Stimulated activated CD8-positive, alpha-beta memory T cell treated with anti-CD3 and anti-CD28 coated beads, Interleukin-2, amount 100 ng/mL, for 1 hour (primary cell): ENCODE data around the gene MTFMT.
A peak's percentile ranks its signal among the peaks of the same experiment; 100 is the strongest.
"Not testable (repeated sequence)": the region's sequence is repeated elsewhere in the genome, so short reads cannot be mapped to it uniquely, and the experiment has no call there.

Experiments
- DNase-seq, 2 donors: peaks; one replicate each; pipeline ENCODE4 v3.0.0-alpha.2; 2020; ENCODE audit warnings: low read depth in 2 of 2

Gene MTFMT

GRCh38 chr15:65038836-65039235, 9.4 kb upstream of the MTFMT start:
- DNase-seq, result no peak

- DNase-seq, result no peak
Observed at GRCh38 chr15:65038428-65038827, 9.0 kb upstream of the MTFMT start.

GRCh38 chr15:65037309-65037708, 7.9 kb upstream of the MTFMT start:
- DNase-seq, result no peak

- DNase-seq, result no peak
Observed at GRCh38 chr15:65034719-65035118, 5.3 kb upstream of the MTFMT start.

- no peak for DNase-seq
Observed at GRCh38 chr15:65033659-65034269, 4.3 kb upstream of the MTFMT start.

- no peak for DNase-seq
Observed at GRCh38 chr15:65032801-65033537, 3.5 kb upstream of the MTFMT start.

- no peak for DNase-seq
Observed at GRCh38 chr15:65029736-65030208, 333 bp upstream of the MTFMT start.

- DNase-seq, result no peak
Observed at GRCh38 chr15:65028338-65028737, 1.1 kb downstream of the MTFMT start.

- DNase-seq, result no peak
Observed at GRCh38 chr15:65027593-65027992, 1.8 kb downstream of the MTFMT start.

GRCh38 chr15:65026756-65027155, 2.7 kb downstream of the MTFMT start:
- no peak for DNase-seq

GRCh38 chr15:65021488-65021887, 8.0 kb downstream of the MTFMT start:
- DNase-seq, result no peak

- no peak for DNase-seq
Observed at GRCh38 chr15:65020419-65020818, 9.0 kb downstream of the MTFMT start.

- not testable (repeated sequence) for DNase-seq
Observed at GRCh38 chr15:65011198-65011597, 18.2 kb downstream of the MTFMT start.

GRCh38 chr15:65008983-65009382, 20.5 kb downstream of the MTFMT start:
- no peak for DNase-seq

- no peak for DNase-seq
Observed at GRCh38 chr15:65006876-65007275, 22.6 kb downstream of the MTFMT start.

GRCh38 chr15:65004993-65005392, 24.4 kb downstream of the MTFMT start:
- DNase-seq, result no peak

- no peak for DNase-seq
Observed at GRCh38 chr15:64997745-64998375, 31.6 kb downstream of the MTFMT start.

- no peak for DNase-seq
Observed at GRCh38 chr15:64997066-64997465, 32.4 kb downstream of the MTFMT start.

- no peak for DNase-seq
Observed at GRCh38 chr15:64993290-64993689, 36.1 kb downstream of the MTFMT start.

- DNase-seq, result no peak
Observed at GRCh38 chr15:64991536-64992135, 37.8 kb downstream of the MTFMT start.

- DNase-seq, result no peak
Observed at GRCh38 chr15:64990168-64990470, 39.3 kb downstream of the MTFMT start.

GRCh38 chr15:64989416-64990167, 39.8 kb downstream of the MTFMT start, which contains the start of gene SPG21:
Gene SPG21 (minus strand): TSS chr15:64989914. CDS start chr15:64983569, 6,345 bp downstream.
- DNase-seq, result peak; percentile 83
